Ovary (tissue), 3 donors: ENCODE measurements around the gene TMEM266.

Source experiments
- CTCF ChIP-seq, 3 donors: fragments of 450-650 bp in 2 of 3; fragments of 200-600 bp in 1 of 3; IDR thresholded peaks; one replicate each; pipeline versions ENCODE4 v1.5.1 to v1.8.0; 2016 to 2022; ENCODE audit warnings: antibody characterized with exemption in 3 of 3, mild to moderate bottlenecking in 1 of 3
- EP300 ChIP-seq: sonication (generic); formaldehyde crosslinking; IDR thresholded peaks from one replicate; pipeline ENCODE4 v1.6.1; 2017; ENCODE audit warnings: antibody characterized with exemption
- POLR2A ChIP-seq: fragments of 450-650 bp; IDR thresholded peaks from one replicate; pipeline ENCODE4 v1.6.1; 2017; ENCODE audit warnings: antibody characterized with exemption, mild to moderate bottlenecking, moderate library complexity
- donor health status: DM: no; HTN: no; CAD: no.

- TF ChIP-seq CTCF (IDR thresholded peaks at IDR 0.05) (no peak), POLR2A (no peak), EP300 (no peak)
Observed at GRCh38 chr15:76162036-76162398, 102.2 kb downstream of the TMEM266 start.
